T47D (cell line): ENCODE measurements around the gene TNNC1.

Experiments
- DNase-seq, 2 experiments: peaks; one replicate each; pipeline versions ENCODE4 v3.0.0 to v3.0.0-alpha.2; 2011 to 2012; ENCODE audit warnings: low read depth in 1 of 2, low spot score in 1 of 2
- JUND ChIP-seq: IDR thresholded peaks from 2 replicates; pipeline ENCODE4 v1.6.1; 2012; ENCODE audit warnings: low read depth
- in situ Hi-C: cut with HindIII; loops from 2 replicates; pipeline ENCODE4 v1.10.0; 2016; ENCODE audit warnings: low sequenced_read_pairs, low pct_unique_long_range_greater_than_20kb

Gene TNNC1

DNA sequence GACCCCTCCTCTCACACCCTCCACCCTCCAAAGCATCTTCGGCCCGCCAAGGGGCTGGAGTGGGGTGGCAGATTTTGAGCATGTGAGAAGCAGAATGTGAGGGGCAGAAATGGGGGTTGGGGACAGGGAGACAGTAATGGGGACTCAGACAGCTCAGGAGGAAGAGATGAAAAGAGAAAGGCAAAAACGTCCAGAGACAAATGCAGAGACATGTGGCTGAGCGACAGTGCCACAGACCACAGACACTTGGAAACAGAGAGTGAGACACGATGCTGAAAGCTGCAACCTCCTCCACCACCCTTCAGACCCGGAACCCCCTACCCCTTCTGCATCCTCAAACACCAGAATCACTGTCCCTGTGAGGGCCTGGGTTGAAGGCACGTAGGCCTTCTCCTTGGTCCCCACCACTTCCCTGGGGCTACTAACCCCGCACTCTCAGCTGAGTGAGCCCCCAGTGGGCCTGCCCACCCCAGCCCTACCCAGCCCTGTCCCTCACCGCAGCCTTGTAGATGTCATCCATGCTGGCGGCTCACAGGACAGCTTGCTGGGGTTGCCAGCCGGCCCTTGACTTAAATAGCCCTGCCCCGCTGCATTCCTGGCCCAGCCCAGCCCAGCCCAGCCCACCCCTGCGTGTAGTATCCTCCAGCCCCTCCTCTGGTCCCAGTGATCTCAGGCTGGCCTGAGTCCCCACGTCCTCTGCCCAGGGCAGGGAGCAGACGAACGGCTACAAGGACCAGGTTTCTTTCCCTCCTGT is at the start of gene TNNC1:
Gene TNNC1 (minus strand): TSS at position 546 of the 754 bp plus-strand sequence. CDS start 26 bp downstream, at position 520.
- in situ Hi-C loops = no loop called here
- no peak for TF ChIP-seq JUND
- DNase-seq = peak in 1 of 2 experiments; percentile 33

DNA sequence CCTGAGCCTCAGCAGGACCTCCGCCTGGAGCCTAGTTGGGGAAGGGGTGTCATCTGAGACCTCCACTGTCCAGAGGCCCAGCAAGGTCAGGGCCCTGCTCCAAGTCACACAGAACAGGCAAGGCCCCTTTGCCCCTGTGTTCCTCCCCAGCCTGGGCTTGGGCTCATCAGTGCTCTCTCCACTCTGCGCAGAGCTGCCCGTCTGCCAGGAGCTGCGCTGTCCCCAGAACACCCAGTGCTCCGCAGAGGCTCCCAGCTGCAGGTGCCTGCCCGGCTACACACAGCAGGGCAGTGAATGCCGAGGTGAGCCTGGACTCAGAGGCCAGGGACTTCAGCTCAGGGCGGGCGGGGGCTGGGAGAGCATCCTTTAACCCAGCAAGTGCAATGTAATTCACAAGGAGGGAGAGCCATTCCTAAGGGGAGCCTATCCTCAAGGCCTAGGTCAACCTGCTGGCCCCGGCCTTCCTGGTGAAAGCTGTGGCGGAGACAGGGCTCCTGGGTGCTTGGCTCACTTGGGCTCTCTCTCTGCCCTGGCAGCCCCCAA is 49.0 kb upstream of the TNNC1 start:
- in situ Hi-C loops = no loop called here

DNA sequence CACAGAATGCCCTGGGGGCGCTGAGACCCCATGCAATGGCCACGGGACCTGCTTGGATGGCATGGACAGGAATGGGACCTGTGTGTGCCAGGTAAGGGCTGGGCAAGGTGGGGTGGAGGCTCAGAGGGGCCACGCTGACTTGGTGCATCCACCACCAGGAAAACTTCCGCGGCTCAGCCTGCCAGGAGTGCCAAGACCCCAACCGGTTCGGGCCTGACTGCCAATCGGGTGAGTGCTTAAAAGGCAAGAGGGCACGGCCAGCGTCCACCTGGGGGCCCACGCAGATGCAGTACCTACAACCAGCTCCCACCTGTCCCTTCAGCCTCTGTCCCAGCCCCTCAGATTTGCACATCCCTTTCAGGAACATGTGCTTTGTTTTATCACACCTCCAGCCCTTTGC is 48.2 kb upstream of the TNNC1 start:
- in situ Hi-C loops = no loop called here
- no peak for TF ChIP-seq JUND
- no peak for DNase-seq

More for the DNA sequence above, 49.0 kb upstream of the TNNC1 start:
- no peak for TF ChIP-seq JUND
- DNase-seq = no peak

DNA sequence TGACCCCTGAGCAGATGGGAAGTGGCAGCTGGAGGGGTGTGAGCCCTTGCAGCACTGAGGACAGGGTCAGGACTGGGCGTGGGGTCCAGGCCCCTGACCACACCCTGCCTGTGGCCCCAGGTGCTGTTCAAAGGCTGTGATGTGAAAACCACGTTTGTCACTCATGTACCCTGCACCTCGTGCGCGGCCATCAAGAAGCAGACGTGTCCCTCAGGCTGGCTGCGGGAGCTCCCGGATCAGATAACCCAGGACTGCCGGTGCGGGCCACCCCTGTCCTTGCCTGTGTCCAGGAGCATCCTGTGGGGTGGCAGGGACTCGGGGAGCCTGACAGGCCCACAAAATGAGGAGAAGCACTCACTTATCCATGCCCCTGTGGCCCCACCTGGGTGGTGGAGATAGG is 47.2 kb upstream of the TNNC1 start:
- in situ Hi-C loops = no loop called here
- no peak for TF ChIP-seq JUND
- DNase-seq = no peak

DNA sequence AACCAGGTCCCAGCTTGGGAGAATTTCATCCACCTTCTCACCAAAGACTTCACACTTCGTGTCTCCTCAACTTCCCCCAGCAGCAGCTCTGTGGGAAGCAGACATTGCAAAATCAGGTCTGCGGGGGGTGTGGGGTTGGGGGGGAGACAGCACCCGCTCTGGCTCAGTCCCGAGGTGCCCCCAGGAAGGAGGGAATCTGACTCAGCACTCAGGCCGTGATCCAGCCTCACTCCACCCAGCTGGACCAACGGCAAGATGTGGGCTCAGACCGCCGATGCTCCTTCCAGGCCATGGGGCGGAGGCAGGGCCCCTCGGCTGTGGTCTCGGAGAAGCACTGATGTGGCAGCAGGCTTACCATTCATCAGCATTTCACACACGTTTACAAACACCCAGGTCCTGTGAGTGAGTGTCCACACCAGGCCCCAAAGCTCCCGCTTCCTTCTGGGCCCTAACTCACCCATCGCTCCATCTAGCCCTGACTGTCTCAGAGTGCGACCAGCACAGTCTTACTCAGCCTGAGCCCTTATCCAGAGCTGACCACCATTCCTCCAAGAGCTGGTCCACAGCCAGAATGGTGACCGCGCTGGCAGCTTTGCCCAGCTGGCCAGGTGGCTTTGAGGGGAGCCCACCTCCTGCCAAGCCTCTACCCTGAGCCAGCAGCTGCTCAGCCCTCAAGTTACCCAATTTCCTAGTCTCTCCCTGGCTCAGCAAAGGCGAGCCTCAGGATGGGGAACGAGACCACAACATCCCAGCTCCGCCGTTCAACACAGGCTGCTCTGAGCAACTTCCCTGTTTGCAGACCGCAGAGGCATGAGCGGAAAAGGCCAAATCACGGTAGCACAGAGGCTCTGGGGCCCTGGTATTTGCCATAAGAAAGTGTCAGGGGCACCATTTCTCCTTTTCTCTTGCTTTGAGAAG is 44.6 kb upstream of the TNNC1 start:
- TF ChIP-seq JUND = no peak
- in situ Hi-C loops = no loop called here
- DNase-seq = no peak

DNA sequence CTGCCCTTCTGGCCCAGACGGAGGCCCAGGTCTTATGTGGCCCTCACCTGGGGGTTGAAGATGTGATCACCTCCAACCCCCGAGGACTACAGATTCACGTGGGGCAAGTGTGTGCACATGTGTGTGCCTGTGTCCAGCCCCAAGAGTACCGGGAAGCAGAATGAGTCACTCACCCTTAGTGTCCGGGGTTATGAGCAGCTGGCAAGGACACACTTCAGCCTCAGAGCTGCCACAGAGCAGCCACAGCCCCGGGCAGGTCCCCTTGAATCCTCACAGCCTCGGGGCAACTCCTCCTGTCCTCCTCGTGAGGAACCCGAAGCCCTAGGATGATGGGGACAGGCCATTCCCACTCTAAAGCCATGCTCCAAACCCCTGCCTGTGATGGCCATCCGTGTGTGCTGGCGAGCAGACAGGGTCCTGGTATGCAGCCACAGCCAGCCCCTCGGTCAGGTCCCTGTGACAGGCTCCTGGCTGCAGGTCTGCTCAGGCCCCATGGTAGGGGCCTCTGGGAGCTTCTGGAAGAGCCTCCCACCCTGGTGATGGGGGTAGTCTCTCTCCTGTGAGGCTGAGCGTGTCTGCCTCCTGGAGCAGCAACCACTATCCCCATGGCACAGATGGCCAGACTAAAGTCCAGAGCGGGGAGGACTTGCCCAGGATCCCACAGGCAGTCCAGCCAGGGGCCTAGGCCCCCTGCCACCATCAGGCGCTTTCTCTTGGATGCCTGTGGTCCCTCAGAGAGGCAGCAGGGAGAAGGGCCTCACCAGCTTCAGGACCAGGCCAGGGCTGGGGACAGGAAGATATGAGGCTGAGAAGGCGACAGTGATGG is 42.1 kb upstream of the TNNC1 start:
- DNase-seq = no peak
- in situ Hi-C loops = no loop called here
- TF ChIP-seq JUND = no peak

DNA sequence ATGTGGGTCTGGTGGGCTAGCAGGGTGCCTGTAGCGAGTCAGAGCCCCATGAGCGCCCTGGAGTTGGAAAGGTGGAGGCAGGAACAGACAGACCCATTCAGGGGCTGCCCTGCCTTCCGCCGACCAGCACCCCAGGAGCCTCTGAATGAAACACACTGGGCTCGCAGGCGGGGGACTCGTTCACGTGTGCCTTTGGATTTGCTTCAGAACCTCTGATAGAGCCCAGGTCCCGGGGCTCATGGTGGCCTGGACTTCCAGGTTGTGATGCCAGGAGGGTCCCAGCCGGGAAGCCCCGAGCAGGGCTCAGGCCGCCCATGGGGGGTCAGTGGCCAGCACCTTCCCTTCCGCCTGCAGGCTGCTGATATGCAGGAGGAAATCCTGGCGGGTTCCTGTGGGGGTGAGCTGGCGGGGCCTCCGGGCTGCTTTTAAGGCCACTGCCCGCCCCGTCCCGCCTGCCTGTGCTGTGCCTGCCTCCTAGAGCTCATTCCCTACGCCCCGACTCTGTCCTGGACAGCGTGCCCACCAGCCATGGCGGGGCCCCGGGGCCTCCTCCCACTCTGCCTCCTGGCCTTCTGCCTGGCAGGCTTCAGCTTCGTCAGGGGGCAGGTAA is 41.1 kb upstream of the TNNC1 start, which contains the start of gene STAB1:
Gene STAB1 (plus strand): TSS at position 453 of the 610 bp plus-strand sequence. CDS start 76 bp downstream, at position 529.
- no peak for DNase-seq
- in situ Hi-C loops = no loop called here
- no peak for TF ChIP-seq JUND

DNA sequence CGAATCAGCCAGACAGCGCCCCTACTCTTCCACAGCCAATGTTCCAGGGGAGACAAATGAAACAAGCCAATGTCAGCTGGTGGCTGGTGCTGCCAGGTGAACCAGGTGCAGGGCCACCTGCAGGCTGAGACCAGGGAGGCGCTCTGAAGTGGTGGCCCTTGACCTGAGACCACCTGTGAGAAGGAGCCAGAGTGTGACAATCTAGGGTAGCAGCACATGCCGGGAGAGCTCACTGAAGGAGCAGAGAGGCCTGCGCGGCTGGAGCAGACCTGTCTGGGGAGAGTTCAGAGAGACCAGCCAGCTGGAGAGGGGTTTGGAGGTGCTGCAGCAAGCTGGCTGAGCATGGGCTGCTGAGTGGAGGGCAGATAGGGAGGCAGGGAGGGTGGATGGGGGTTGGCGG is 40.6 kb upstream of the TNNC1 start:
- in situ Hi-C loops = no loop called here
- no peak for DNase-seq
- TF ChIP-seq JUND = no peak

DNA sequence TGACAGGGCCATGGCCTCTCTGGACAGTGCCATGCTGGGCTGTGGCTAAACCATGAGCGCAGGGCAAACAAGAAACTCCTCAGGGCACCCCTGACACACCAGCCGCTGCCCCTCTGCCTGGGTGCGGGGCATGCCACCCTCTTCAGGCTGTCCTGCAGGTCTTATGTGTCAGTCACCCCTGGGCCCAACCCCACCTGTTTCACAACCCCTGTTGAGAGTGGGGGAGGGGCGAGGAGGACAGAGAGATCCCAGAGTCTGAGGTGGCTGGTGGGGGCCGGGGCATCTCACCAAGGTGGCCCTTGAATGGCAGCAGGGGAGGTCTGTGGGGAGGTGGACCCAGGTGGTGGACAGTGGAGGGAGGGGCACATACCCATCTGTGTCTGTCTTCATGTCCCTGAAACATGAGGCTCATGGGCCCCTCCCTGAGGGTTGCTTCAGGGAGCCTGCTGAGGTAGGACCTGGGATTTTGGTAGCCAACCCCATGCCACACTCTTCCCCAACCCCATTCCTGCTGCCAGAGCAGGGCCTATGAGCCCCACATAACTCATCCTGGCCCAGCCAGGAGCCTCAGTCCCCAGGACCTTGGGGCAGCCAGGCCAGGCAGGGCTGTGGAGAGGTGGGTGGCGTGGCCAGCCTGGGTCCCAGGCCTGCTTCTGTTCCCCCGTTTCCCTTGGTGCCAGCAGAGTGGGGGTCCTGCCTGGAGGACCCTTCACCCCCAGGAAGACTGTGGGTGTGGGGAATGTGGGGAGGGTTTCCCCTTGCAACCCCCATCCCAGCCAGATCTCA is 39.6 kb upstream of the TNNC1 start:
- in situ Hi-C loops = no loop called here
- DNase-seq = no peak
- no peak for TF ChIP-seq JUND

DNA sequence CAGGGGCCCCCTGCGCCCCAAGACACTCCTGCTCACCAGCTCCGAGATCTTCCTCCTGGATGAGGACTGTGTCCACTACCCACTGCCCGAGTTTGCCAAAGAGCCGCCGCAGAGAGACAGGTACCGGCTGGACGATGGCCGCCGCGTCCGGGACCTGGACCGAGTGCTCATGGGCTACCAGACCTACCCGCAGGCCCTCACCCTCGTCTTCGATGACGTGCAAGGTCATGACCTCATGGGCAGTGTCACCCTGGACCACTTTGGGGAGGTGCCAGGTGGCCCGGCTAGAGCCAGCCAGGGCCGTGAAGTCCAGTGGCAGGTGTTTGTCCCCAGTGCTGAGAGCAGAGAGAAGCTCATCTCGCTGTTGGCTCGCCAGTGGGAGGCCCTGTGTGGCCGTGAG is 38.2 kb upstream of the TNNC1 start:
- in situ Hi-C loops = no loop called here
- TF ChIP-seq JUND = no peak
- DNase-seq = no peak

DNA sequence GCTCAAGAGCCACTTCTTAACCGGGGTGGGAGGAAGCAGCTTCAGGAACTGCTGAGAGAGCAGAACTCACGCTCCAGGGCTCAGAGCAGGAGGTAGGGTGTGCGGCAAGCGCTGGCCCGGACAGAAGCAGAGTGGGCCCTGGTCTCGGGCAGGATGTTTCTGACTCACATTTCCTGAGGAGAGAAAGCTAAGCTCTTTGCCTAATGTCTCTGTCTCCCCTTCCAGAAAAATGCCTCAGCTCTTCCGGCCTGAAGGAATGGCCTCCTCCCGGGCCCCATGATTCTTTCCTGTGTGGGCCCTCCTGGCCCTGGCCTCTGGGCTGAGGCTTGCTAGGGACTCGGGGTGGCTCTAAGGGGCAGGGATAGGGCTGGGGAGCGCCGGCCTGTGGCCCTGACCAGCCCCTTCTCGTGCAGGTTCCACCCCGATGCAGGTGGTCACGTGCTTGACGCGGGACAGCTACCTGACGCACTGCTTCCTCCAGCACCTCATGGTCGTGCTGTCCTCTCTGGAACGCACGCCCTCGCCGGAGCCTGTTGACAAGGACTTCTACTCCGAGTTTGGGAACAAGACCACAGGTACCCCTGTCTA is 37.2 kb upstream of the TNNC1 start:
- in situ Hi-C loops = no loop called here
- DNase-seq = no peak
- TF ChIP-seq JUND = no peak
